Measurements from ENCODE around the gene CYP17A1.

The CYP17A1 gene

GRCh38 chr10:102804382-102805055 lies 32.7 kb downstream of the CYP17A1 start:
- no peak for DNase-seq (ENCODE audit: low read depth in 2 of 2)

- DNase-seq (ENCODE audit: low read depth in 2 of 2) = no peak
These were observed 34.2 kb downstream of the CYP17A1 start for GRCh38 chr10:102802920-102803534.

GRCh38 chr10:102801978-102802377 lies 35.2 kb downstream of the CYP17A1 start:
- no peak for DNase-seq (ENCODE audit: low read depth in 2 of 2)

- no peak for DNase-seq (ENCODE audit: low read depth in 2 of 2)
These were observed 35.7 kb downstream of the CYP17A1 start for GRCh38 chr10:102801496-102801895.

GRCh38 chr10:102800611-102801335 lies 36.4 kb downstream of the CYP17A1 start:
- no peak for DNase-seq (ENCODE audit: low read depth in 2 of 2)

GRCh38 chr10:102799691-102800471 lies 37.3 kb downstream of the CYP17A1 start:
- no peak for DNase-seq (ENCODE audit: low read depth in 2 of 2)

- DNase-seq (ENCODE audit: low read depth in 2 of 2) = peak; percentile 36 to 54
These were observed 40.6 kb downstream of the CYP17A1 start for GRCh38 chr10:102796407-102797176.

- DNase-seq (ENCODE audit: low read depth in 2 of 2) = no peak
These were observed 41.5 kb downstream of the CYP17A1 start for GRCh38 chr10:102795453-102796406.

GRCh38 chr10:102791754-102792395 lies 45.3 kb downstream of the CYP17A1 start:
- no peak for DNase-seq (ENCODE audit: low read depth in 2 of 2)

GRCh38 chr10:102785818-102786217 lies 51.4 kb downstream of the CYP17A1 start:
- no peak for DNase-seq (ENCODE audit: low read depth in 2 of 2)

- DNase-seq (ENCODE audit: low read depth in 2 of 2) = no peak
These were observed 53.6 kb downstream of the CYP17A1 start for GRCh38 chr10:102783568-102783967.

- DNase-seq (ENCODE audit: low read depth in 2 of 2) = no peak
These were observed 54.3 kb downstream of the CYP17A1 start for GRCh38 chr10:102782673-102783551.

- no peak for DNase-seq (ENCODE audit: low read depth in 2 of 2)
These were observed 55.2 kb downstream of the CYP17A1 start for GRCh38 chr10:102781921-102782557.

- DNase-seq (ENCODE audit: low read depth in 2 of 2) = no peak
These were observed 55.9 kb downstream of the CYP17A1 start for GRCh38 chr10:102781090-102781920.
